ENCODE data around the gene HNRNPAB.

Gene HNRNPAB

DNA sequence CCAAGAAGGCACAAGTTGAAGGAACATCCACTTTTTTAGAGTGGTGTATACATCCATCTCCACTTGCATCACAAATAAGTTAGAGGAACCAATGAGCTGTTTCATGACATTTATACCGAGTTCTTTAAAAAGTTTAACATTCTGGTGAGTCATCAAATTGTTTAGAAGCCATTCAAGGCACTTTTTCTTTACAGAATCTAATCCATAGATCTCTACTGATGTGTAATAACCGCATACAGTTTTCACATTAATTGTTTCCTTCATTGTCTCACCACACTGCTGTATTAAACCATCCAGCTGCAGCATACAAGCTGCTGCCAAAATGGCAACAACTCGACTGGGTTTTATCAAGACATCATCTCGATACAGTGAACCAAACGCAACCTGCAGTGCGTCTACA, 17.9 kb upstream of the HNRNPAB start:
- H4K91ac ChIP-seq (ENCODE audit: low read length): no peak overlapping the region
- no peak overlapping the region for H2BK120ac ChIP-seq (ENCODE audit: low read depth, low read length)
- no peak overlapping the region for H3K18ac ChIP-seq (ENCODE audit: low read depth in 1 of 2, low read length in 2 of 2)
- no peak overlapping the region for H3K4me3 ChIP-seq (ENCODE audit: insufficient read depth in 1 of 2, low read depth in 1 of 2, low read length in 2 of 2)
- no peak overlapping the region for H3K9ac ChIP-seq (ENCODE audit: low read length)
- H2BK15ac ChIP-seq (ENCODE audit: low read depth, poor library complexity, severe bottlenecking): no peak overlapping the region
- no peak overlapping the region for H3K27ac ChIP-seq (ENCODE audit: low read length, poor library complexity, severe bottlenecking)
- H3K4me2 ChIP-seq (ENCODE audit: low read length, poor library complexity, severe bottlenecking): no peak overlapping the region
- H2BK12ac ChIP-seq (ENCODE audit: low read length in 2 of 2): no peak overlapping the region
- no peaks in the 10 kb centered on the region for H3K27me3 ChIP-seq (ENCODE audit: control insufficient read depth in 1 of 2, insufficient read depth in 1 of 2, low read length in 2 of 2)
- no peak overlapping the region for H3K4ac ChIP-seq (ENCODE audit: low read depth in 1 of 2, low read length in 2 of 2)
- no peak overlapping the region for H3K14ac ChIP-seq (ENCODE audit: low read length in 2 of 2)
- WGBS: 89% methylated on average over 6 of the region's 6 CpGs
- DNase-seq: no peak
- H3K36me3 ChIP-seq (ENCODE audit: control insufficient read depth in 1 of 2, insufficient read depth in 2 of 2, low read depth in 1 of 2, low read length in 2 of 2): no peaks in the 10 kb centered on the region
- H2AK5ac ChIP-seq (ENCODE audit: low read length, severe bottlenecking): no peak overlapping the region
- H4K8ac ChIP-seq (ENCODE audit: low read length): no peak overlapping the region
- H2AFZ ChIP-seq (ENCODE audit: low read depth, low read length): no peak overlapping the region
- no peaks in the 10 kb centered on the region for H3K9me3 ChIP-seq (ENCODE audit: control insufficient read depth, low read length)
- H3K79me1 ChIP-seq (replicated peaks; ENCODE audit: low read length, poor library complexity, severe bottlenecking): no peaks in the 10 kb centered on the region
- no peak overlapping the region for H3K23ac ChIP-seq (ENCODE audit: low read length in 2 of 2)
- no peaks in the 10 kb centered on the region for H3K4me1 ChIP-seq (ENCODE audit: control insufficient read depth, insufficient read depth, low read depth, low read length)
- H2BK5ac ChIP-seq (ENCODE audit: low read depth, low read length, poor library complexity, severe bottlenecking): no peak overlapping the region

DNA sequence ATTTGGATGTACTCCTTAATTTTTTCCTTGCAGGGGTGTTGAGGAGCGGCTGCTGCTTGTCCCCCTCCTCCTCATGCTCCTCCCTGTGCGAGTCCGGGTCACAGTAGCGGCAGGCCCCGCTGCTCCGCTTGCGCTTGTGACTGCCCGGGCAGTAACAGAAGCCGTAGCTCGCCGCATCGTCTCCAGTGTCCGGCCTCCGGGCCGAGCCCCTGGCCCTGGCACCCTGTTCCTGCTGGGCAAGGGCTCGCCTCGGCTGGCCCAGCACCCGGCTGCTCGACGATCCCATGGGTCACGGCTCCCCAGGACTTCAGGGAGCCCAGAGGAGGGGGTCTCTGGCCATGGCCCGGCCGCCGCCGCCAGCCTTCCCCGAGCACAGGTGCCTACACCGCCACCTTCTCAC, 17.3 kb upstream of the HNRNPAB start, which contains the start of gene GMCL2:
GMCL2 (minus strand) TSS at position 358 of the 400 bp plus-strand sequence; CDS start at position 286, 72 bp downstream.
- H3K4ac ChIP-seq (ENCODE audit: low read depth in 1 of 2, low read length in 2 of 2): no peak within 1 kb of the TSS
- H4K8ac ChIP-seq (ENCODE audit: low read length): no peak within 1 kb of the TSS

GRCh38 chr5:178189433-178189832, 14.9 kb upstream of the HNRNPAB start:
- Histone ChIP-seq H3K36me3 (ENCODE audit: control insufficient read depth in 1 of 2, insufficient read depth in 2 of 2, low read depth in 1 of 2, low read length in 2 of 2) (no peaks in the 10 kb centered on the region), H3K27me3 (ENCODE audit: control insufficient read depth in 1 of 2, insufficient read depth in 1 of 2, low read length in 2 of 2) (peaks cover 7 to 17% of the 10 kb centered on the region in 2 experiments), H2AK5ac (ENCODE audit: low read length, severe bottlenecking) (no peak overlapping the region), H3K4me1 (ENCODE audit: control insufficient read depth, insufficient read depth, low read depth, low read length) (no peaks in the 10 kb centered on the region), H4K8ac (ENCODE audit: low read length) (no peak overlapping the region), H2BK5ac (ENCODE audit: low read depth, low read length, poor library complexity, severe bottlenecking) (no peak overlapping the region), H3K4ac (ENCODE audit: low read depth in 1 of 2, low read length in 2 of 2) (no peak overlapping the region), H2AFZ (ENCODE audit: low read depth, low read length) (no peak overlapping the region), H3K79me1 (replicated peaks; ENCODE audit: low read length, poor library complexity, severe bottlenecking) (no peaks in the 10 kb centered on the region), H3K27ac (ENCODE audit: low read length, poor library complexity, severe bottlenecking) (no peak overlapping the region), H2BK120ac (ENCODE audit: low read depth, low read length) (no peak overlapping the region), H3K9me3 (ENCODE audit: control insufficient read depth, low read length) (no peaks in the 10 kb centered on the region), H3K18ac (ENCODE audit: low read depth in 1 of 2, low read length in 2 of 2) (no peak overlapping the region), H3K4me3 (ENCODE audit: insufficient read depth in 1 of 2, low read depth in 1 of 2, low read length in 2 of 2) (no peak overlapping the region), H3K4me2 (ENCODE audit: low read length, poor library complexity, severe bottlenecking) (no peak overlapping the region), H3K14ac (ENCODE audit: low read length in 2 of 2) (no peak overlapping the region), H2BK15ac (ENCODE audit: low read depth, poor library complexity, severe bottlenecking) (no peak overlapping the region), H3K23ac (ENCODE audit: low read length in 2 of 2) (no peak overlapping the region), H4K91ac (ENCODE audit: low read length) (no peak overlapping the region), H3K9ac (ENCODE audit: low read length) (no peak overlapping the region), H2BK12ac (ENCODE audit: low read length in 2 of 2) (no peak overlapping the region)
- DNase-seq: no peak
- WGBS: 44% methylated on average over 2 of the region's 2 CpGs

More for the DNA sequence above, 17.3 kb upstream of the HNRNPAB start, which contains the start of gene GMCL2:
- Histone ChIP-seq H2AFZ (ENCODE audit: low read depth, low read length) (no peak within 1 kb of the TSS), H2AK5ac (ENCODE audit: low read length, severe bottlenecking) (no peak within 1 kb of the TSS), H3K4me2 (ENCODE audit: low read length, poor library complexity, severe bottlenecking) (no peak within 1 kb of the TSS), H2BK15ac (ENCODE audit: low read depth, poor library complexity, severe bottlenecking) (no peak within 1 kb of the TSS), H2BK120ac (ENCODE audit: low read depth, low read length) (no peak within 1 kb of the TSS), H3K27ac (ENCODE audit: low read length, poor library complexity, severe bottlenecking) (no peak within 1 kb of the TSS), H3K14ac (ENCODE audit: low read length in 2 of 2) (no peak within 1 kb of the TSS), H3K36me3 (ENCODE audit: control insufficient read depth in 1 of 2, insufficient read depth in 2 of 2, low read depth in 1 of 2, low read length in 2 of 2) (no peaks in the 10 kb centered on the region), H2BK12ac (ENCODE audit: low read length in 2 of 2) (no peak within 1 kb of the TSS), H3K4me3 (ENCODE audit: insufficient read depth in 1 of 2, low read depth in 1 of 2, low read length in 2 of 2) (no peak within 1 kb of the TSS), H3K9me3 (ENCODE audit: control insufficient read depth, low read length) (no peaks in the 10 kb centered on the region), H3K79me1 (replicated peaks; ENCODE audit: low read length, poor library complexity, severe bottlenecking) (no peaks in the 10 kb centered on the region), H4K91ac (ENCODE audit: low read length) (no peak within 1 kb of the TSS), H3K23ac (ENCODE audit: low read length in 2 of 2) (no peak within 1 kb of the TSS), H3K4me1 (ENCODE audit: control insufficient read depth, insufficient read depth, low read depth, low read length) (no peaks in the 10 kb centered on the region), H3K18ac (ENCODE audit: low read depth in 1 of 2, low read length in 2 of 2) (no peak within 1 kb of the TSS), H3K9ac (ENCODE audit: low read length) (no peak within 1 kb of the TSS), H2BK5ac (ENCODE audit: low read depth, low read length, poor library complexity, severe bottlenecking) (no peak within 1 kb of the TSS), H3K27me3 (ENCODE audit: control insufficient read depth in 1 of 2, insufficient read depth in 1 of 2, low read length in 2 of 2) (no peaks in the 10 kb centered on the region)
- DNase-seq: no peak
- 94% methylated on average over 15 of the region's 27 CpGs for WGBS

- no peak overlapping the region for H4K8ac ChIP-seq (ENCODE audit: low read length)
- no peak overlapping the region for H3K23ac ChIP-seq (ENCODE audit: low read length in 2 of 2)
- no peak overlapping the region for H3K27ac ChIP-seq (ENCODE audit: low read length, poor library complexity, severe bottlenecking)
- no peak overlapping the region for H3K14ac ChIP-seq (ENCODE audit: low read length in 2 of 2)
- H2AK5ac ChIP-seq (ENCODE audit: low read length, severe bottlenecking): no peak overlapping the region
- no peak overlapping the region for H2BK120ac ChIP-seq (ENCODE audit: low read depth, low read length)
- no peak for DNase-seq
- no peak overlapping the region for H3K18ac ChIP-seq (ENCODE audit: low read depth in 1 of 2, low read length in 2 of 2)
- no peak overlapping the region for H2BK15ac ChIP-seq (ENCODE audit: low read depth, poor library complexity, severe bottlenecking)
- H2BK12ac ChIP-seq (ENCODE audit: low read length in 2 of 2): no peak overlapping the region
- WGBS: 83% methylated on average over 1 of the region's 4 CpGs
- H3K27me3 ChIP-seq (ENCODE audit: control insufficient read depth in 1 of 2, insufficient read depth in 1 of 2, low read length in 2 of 2): peaks cover 21 to 23% of the 10 kb centered on the region in 2 experiments
- H3K9me3 ChIP-seq (ENCODE audit: control insufficient read depth, low read length): no peaks in the 10 kb centered on the region
- H3K4me1 ChIP-seq (ENCODE audit: control insufficient read depth, insufficient read depth, low read depth, low read length): no peaks in the 10 kb centered on the region
- no peaks in the 10 kb centered on the region for H3K79me1 ChIP-seq (replicated peaks; ENCODE audit: low read length, poor library complexity, severe bottlenecking)
- no peak overlapping the region for H3K4me3 ChIP-seq (ENCODE audit: insufficient read depth in 1 of 2, low read depth in 1 of 2, low read length in 2 of 2)
- H3K4me2 ChIP-seq (ENCODE audit: low read length, poor library complexity, severe bottlenecking): no peak overlapping the region
- no peak overlapping the region for H3K4ac ChIP-seq (ENCODE audit: low read depth in 1 of 2, low read length in 2 of 2)
- H3K36me3 ChIP-seq (ENCODE audit: control insufficient read depth in 1 of 2, insufficient read depth in 2 of 2, low read depth in 1 of 2, low read length in 2 of 2): no peaks in the 10 kb centered on the region
- no peak overlapping the region for H4K91ac ChIP-seq (ENCODE audit: low read length)
- H2AFZ ChIP-seq (ENCODE audit: low read depth, low read length): no peak overlapping the region
- no peak overlapping the region for H3K9ac ChIP-seq (ENCODE audit: low read length)
- no peak overlapping the region for H2BK5ac ChIP-seq (ENCODE audit: low read depth, low read length, poor library complexity, severe bottlenecking)
Observed at GRCh38 chr5:178191661-178192060, 12.7 kb upstream of the HNRNPAB start.

Measured in mesenchymal stem cell (in vitro differentiated cells and primary cell).